Measurements from ENCODE around the gene RGS11.

- TF ChIP-seq CTCF (IDR thresholded peaks at IDR 0.05) (no peak), POLR2AphosphoS5 (IDR thresholded peaks at IDR 0.05) (no peak), POLR2A (IDR thresholded peaks at IDR 0.05) (no peak)
Measured at GRCh38 chr16:275041-275641, 603 bp downstream of the RGS11 start.

All from breast epithelium (tissue), 3 donors.